HG03060 (cell line): Measurements from ENCODE around the gene ACSS1.
"Not testable (repeated sequence)": the region's sequence is repeated elsewhere in the genome, so short reads cannot be mapped to it uniquely, and the experiment has no call there.

Experiments used
- ATAC-seq: cut with Tn5 transposase; IDR thresholded peaks from one replicate; pipeline ENCODE4 v1.9.1; 2021; ENCODE audit warnings: low read depth, moderate number of reproducible peaks; ENCODE audit not compliant: unreplicated experiment

Gene ACSS1

DNA sequence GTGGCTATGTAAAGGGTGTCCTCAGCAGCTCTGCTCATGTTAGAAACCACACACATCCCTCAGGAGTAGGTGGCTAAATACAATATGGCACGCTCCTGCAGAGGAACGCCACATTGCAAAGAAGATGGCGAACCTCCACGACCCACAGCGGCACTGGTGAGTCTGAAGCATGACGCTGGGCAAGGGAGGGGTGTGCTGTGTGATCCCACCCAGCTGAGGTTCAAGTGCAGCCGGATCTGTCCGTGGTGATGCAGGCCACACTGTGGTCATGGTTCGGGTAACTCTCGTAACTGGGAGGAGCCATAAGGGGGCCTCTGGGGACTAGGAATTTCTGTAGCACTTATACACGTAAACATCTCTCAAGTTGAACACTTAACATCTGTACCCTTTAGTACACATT is 42.0 kb downstream of the ACSS1 start:
- no peak for ATAC-seq

DNA sequence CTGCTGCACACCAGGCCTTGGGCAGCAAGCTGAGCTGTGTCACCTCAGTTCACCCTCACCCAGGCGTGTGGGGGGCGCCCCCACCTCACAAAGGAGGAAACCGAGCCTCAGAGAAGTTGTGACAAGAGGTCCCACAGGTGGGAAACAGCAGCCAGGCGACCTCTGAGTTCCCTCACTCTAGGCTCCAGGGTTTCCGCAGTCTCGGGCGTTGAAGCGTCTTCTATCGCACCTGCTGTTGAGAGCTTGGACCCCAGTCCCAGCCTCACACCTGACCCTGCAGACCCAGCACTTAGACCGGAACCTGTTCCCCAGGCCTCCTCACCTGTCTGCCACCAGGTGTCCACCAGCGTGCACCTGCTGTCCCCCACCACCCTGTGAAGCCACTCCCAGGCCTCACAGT is 43.1 kb downstream of the ACSS1 start:
- ATAC-seq, result no peak

DNA sequence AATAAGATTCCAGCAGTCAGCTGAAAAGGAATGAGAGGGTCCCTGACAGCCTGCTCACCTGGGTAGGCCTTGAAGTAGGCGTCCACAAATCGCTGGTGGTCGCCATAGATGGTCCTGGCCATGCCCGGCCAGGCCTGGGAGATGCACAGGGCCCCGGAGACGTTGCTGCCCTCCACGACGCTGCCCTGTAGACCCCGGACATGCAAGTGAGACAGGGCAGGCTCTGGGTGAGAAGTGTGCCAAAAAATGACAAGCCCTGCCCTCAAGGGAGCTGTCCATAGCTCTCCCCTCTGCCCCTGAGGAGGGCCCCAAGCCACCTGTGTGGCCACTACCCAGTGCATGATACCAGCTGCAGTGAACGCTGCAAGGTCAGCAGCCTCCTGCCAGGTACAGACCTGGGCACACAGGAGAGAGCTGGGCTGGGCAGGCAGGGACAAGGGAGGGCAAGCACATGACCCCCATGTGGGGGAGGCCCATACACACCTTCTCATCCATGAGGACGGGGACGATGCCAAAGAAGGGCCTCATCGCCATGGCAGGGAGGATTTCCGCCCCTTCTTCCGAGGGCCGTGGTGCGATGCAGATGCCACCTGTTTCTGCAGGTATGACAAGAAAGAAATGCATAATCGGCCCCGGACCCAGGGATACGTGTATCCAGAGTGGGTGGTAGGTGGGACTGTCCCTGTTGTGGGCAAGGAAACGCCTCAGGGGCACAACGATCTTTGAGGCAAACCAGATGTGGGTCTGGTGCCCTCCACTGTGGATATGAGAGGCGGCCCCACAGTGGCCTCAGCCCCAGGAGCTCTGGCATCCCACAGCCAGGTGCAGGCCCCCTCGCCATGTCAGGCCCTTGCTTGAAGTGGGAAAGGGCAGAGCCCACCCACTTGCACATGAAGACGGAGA is 44.2 kb downstream of the ACSS1 start:
- no peak for ATAC-seq

DNA sequence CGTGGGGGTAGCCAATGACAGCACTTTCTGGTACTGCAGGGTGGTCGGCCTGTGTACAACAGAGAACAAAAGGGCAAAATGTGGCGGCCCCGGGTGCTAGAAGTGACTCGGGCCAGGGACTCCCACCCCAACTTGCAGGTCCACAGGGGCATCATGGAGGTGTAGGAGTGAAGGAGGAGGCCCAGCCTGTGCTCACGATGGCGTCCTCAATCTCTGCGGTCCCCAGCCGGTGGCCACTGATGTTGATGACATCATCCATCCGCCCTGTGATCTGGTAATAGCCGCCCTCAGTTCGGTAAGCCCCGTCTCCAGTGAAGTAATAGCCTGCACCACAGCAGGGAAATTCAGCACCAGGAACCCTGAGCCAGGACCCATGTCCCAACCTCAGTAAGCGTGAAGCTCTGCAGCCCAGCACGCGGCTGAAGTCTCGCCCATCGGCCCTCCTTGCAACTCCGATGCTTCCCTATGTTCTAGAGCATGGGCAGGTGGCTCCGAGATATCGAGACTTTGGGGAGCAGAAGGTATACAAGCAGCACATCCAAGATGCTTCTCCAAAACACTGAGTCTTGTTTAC is 45.2 kb downstream of the ACSS1 start:
- no peak for ATAC-seq

DNA sequence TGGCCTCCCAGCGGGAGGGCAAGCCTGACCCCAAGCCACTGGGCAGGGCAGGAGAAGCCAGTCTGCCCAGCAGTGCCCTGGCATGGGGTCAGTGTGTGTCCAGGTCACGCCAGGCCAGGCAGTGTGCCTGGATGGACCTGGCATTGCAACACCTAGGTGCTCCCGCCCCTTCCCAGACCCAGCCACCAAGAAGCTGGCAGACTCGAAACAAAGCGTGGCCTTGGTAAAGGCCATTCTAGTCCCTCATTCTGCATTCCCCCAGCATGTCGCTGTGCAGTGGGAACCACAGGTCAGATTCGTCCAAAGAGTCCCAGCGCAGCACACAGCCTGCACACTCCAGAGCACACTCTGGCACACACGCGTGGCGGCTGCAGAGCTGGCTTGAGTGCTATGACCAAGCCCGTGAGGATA is 46.1 kb downstream of the ACSS1 start:
- ATAC-seq, result no peak

DNA sequence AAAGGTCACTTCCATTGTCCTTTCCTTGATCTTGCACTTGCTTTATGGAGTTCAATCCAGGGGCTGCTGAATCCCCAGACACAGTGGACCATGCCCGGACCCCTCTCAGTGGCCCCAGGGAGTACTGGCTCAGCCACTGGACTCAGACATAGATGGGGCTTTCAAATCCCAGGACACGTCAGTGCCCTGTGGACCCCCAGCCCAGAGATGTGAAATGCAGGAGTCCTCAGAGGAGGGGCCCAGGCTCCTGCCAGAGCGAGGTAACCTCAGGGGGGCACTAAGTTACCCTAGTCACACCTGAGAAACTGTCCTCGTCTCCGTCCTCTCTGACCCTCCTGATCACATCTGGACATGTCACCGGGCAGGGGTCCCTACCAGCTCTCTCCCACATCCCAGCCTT is 46.7 kb downstream of the ACSS1 start:
- ATAC-seq, result no peak

DNA sequence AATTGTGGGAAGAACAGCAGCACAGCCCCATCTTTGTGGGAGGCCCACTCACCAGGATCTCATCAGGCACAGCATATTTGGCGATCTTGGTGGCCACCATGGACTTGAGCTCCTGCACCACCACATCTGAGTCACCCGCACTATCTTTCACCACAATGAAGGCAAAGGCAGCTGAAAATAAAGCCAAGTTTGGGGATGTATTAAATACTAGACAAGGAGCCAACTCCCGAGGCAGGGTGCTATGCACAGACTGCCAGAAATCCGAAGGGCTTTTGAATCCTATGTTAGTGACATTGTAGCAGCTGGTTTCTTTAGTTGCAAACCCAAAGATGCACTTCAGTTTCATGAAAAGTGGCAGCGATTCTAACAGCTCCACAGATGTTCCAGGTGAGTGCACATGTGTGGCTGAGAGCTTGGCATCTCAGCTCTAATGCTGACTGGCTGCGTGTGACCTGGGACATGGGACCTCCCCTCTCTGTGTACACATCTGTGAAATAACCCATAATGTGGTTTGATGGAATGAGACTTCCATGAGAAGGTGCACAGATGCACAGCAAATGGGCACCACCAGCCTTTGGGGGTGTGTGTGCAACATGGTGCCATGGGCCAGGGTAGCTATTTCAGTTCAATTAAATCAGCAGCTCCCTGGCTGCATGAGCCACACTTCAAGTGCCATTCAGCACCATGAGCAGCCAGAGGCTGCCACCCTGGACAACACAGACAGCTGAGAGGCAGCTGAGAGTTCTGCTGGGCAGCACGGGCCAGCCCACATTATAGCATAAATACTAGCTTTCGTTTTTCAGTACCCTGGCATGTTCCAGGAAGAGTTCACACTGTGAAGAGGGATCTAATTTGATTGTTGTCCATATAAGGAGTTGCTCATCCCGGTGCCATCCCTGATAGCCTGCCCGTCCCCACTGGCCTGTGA is 48.5 kb downstream of the ACSS1 start:
- no peak for ATAC-seq

DNA sequence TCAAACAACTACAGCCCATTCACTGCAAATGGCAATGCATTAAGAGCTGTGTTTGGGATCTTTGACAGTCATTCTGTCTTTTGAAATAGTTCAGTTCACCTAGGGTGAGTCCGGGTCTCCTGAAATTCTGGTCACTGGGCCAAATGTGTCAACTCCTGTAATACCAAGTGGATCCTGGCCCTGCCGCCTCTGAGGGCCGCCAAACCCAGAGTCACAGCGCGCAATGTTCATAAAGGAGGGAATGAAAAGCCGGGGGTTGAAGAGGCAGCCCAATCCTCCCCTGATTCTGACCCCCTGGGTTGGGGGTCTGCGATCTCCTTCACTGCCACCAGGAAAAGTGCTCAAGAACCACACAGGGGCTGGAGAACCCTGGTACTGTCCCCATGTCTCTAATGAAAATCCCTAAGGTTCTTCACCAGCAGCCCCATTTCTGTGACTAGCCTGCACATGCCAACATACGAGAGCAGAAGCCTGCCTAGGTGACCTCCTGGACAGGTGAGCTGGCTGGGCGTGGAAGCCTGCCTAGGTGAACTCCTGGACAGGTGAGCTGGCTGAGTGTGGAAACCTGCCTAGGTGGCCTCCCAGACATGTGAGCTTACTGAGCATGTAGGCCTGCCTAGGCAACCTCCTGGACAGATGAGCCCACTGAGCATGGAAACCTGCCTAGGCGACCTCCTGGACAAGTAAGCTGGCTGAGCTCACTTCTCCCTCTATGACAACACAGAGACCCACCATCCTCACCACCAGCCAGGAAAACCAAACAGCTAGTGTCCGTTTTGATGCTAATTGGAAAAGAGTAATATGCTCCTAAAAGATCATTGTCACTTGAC is 49.3 kb downstream of the ACSS1 start:
- no peak for ATAC-seq

DNA sequence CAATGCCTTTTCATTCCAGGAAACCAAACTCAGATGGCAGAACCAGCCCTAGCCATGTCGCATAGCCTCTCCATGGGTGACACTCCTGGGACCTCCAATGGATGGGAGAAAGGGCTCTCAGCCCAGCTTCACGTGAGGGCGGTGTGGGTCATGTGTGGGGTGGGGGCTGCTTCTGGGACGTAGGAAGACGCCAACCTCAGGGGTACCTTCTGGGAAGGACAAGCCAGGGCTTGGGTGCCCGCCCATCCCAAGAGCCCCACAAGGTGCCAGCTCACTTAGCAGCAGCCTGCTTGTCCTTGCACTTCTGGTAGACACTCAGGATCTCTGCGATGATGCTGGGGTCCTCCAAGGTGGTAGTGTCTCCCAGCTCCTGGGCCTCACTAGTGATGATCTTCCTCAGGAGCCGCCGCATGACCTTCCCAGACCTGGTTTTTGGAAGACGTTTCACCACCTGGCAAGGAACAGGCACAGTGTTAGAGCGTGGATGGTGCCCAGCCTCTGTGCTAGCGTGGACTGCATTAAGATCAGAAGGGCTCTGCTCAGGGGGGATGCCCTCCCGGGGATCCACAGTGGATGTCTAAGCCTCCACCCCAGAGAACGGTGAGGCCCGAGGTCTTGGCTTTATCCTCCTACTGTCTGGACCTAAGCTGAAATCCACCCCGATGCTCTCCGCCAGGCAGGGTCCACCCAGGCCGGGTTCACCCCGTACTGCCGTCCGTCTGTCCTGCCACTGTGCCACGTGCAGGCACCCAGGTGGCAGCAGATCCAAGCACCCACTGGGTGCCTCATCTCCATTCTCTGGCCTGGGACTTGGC is 50.2 kb downstream of the ACSS1 start:
- ATAC-seq, result no peak

DNA sequence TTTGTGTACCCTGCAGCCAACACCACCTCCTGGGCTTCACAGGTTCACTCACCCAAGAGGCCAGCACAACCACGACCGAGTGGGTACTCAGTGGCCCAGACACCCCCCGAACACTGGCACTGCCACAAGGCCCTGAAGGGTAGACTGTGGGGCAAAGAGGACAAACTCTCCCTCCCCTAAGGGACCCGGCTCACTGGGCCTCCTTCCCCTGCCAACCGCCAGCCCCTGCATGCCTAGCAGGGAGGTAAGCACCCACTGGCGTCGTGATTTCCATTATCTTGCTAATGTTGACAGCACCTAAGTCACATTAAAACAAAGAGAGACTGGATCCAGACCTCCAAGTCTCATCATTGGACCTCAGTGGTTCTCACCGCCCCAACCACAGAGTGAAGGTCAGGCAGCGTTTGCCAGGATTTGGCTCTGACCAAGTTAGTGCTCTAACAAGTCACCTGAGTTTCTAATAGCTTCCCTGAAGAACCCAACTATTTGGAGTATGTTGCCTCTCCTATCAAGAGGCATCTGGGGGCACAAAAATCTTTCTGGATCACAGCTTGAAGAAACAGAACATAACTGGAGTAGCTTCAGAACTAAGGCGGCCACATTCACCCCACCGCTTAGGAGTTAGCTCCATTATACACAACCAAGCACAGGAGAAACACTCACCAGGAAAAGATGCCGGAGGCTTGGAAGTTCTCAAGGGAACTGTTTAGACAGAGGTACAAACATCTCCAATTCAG is 51.3 kb downstream of the ACSS1 start:
- ATAC-seq, result no peak

DNA sequence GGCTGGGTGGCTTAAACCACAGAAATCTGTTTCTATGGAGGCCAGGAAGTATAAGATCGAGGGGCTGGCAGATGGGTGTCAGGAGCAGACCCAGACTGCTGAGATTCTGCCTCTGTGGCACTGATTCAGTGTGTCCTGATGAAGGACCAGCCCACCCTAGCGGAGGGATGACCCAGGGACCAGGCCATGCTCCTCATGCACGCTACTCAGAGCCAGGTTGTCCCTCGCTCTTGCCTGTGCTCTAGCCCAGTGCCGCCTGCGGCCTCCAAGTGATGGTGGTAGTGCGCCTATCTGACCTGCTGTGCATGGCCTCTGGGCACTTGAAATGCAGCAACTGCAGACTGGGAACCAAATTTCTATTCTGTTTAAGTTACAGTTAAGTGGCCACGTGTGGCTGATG is 52.3 kb downstream of the ACSS1 start:
- no peak for ATAC-seq

DNA sequence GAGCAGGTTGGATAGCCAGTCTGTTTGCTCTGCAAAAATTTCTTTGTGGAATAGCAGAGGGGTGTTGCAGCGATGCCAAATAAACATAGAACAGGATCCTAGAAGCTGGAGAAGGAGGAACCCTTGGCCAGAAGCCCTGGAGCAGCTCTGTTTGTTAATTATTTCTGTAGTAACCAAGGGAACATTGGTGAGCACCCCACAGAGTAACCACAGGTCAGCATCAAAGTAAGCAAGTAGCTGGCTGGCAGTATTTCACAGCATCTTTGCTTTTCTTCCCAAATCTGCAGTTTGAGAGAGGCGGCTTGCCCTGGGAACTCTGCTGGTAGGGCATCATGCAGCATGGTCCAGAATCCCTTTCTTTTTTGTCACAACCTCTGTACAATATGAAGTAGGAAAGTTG is 52.7 kb downstream of the ACSS1 start:
- no peak for ATAC-seq

DNA sequence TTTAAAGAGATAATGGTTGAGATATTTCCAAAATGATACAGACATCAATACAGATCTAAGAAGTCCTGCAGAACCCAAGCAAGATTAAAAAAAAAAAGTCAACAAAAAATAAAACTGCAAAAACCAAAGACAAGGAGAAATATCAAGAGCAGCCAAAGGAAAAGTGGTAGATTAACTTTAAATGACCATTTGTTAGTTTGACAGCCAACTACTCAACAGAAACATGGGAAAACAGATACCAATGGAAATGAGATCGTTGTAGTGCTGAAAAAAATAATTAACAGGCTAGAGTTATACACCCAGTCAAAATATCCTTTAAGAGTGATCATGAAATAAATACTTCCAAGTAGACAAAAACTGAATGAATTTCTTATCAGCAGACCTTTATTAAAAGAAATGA is 54.9 kb downstream of the ACSS1 start:
- ATAC-seq, result no peak

DNA sequence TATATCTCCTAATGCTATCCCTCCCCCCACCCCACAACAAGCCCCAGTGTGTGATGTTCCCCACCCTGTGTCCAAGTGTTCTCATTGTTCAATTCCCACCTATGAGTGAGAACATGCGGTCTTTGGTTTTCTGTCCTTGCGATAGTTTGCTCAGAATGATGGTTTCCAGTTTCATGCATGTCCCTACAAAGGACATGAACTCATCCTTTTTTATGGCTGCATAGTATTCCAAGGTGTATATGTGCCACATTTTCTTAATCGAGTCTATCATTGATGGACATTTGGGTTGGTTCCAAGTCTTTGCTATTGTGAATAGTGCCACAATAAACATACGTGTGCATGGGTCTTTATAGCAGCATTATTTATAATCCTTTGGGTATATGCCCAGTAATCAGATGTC is 56.6 kb downstream of the ACSS1 start:
- not testable (repeated sequence) for ATAC-seq

DNA sequence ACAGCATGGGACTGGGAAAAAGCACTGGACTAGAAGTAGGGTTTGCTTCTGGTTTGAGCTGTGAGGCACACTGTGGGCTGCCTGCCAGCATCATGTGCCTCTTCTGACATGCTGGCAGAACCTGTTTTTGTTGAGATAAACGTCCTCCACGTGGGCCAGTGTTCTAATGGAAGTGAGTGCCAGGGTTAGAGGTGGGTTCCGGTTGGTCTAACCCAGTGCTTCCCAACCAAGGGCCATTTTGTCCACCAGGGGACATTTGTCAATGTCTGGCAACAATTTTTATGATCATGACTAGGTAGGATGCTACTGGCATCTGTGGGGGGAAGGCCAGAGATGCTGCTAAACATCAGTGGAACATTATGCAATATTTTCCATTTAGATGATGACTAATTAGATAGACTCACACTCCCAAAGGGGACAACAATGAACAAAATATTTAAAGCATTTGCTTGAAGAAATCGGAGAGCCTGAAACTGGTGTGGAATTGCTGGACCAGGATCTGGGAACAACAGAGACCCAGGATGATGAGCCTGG is 57.6 kb downstream of the ACSS1 start:
- ATAC-seq, result no peak

DNA sequence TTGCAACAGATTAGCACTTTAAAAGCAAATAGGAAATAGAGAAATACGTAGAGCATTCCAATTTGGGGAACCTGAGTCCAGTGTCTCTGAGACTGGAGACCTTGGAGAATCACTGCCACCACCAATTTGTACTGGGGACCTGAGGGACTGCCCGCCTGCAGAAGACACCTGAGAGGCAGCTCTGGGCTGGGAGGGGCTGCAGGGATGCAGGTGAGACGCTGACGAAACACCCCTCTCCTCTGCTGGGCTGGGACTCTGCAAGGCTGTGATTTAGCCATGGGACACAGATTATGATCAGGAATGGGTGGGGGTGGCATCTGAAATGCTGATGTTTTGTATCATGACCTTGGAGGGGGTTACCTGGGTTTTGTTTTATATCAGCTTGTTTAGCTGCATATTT is 58.4 kb downstream of the ACSS1 start:
- ATAC-seq, result no peak

DNA sequence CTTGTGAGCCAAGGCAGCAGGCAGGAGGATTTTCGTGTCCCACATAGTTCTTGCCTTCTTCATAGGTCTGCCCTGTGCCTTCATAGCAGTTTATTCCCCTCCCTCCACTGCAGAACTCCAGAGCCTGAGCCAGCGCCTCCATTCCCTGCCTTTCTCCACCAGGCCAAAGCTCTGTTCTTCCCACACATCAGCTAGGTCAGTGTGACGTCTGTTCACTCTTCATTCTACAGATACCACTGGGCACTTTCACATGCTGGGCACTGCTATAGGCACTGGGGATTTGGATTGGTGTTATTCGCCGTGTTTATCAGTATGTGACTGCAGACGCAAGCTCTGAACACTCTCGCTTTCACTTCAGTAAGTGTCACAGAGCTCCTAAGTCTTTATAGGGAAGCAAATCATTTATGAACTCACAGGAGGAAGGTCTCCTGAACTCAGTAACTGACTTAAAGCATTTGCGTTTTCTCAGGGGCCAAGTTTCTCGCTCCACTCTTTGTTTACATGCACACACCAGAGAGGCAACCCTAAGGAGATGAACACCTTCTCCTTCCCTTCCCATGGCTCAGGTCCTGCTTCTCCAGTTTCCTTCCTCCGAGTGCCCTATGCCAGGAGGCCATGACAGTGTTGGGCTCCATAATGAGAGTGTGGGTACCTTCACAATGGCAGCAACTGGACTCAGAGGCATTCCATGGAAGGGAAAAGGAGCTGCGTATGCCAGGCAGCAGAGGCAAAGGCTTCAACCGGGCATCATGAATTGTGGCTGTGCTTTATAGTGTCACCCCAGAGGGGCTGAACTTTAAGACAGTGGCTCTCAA is 59.1 kb downstream of the ACSS1 start:
- no peak for ATAC-seq

DNA sequence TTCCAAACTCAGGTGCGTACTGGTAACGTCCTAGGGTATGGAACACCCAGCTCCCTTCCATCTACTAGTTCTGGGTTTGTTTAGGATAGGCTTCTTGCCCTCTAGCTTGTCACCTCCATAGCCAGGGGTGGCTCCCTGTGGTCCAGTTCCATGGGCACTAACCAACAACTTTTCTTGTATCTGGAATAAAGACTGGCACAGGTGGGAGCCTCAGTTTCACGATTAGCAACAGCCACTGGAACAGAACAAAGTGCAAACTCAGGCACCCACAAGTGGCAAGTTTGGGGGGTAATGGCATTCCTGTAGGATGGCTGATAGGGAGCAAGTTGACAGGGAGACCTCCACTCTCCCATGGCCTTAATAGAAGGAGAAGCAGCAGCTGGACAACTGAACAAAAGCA is 59.8 kb downstream of the ACSS1 start:
- no peak for ATAC-seq
